DND-41 (cell line): ENCODE results near the gene ST6GALNAC3.

ENCODE experiments used
- EZH2 ChIP-seq: IDR thresholded peaks from 3 replicates; pipeline ENCODE4 v1.6.1; 2012; ENCODE audit warnings: borderline replicate concordance, low read depth, mild to moderate bottlenecking, moderate library complexity, low read length, inconsistent platforms; ENCODE audit not compliant: severe bottlenecking
- TF ChIP-seq, protein P1 (sequence below): IDR thresholded peaks from 2 replicates; pipeline ENCODE4 v1.5.1; 2012; ENCODE audit warnings: borderline replicate concordance, low read length, moderate library complexity, mild to moderate bottlenecking; ENCODE audit not compliant: poor library complexity, severe bottlenecking; ENCODE audit errors: extremely low read depth

DNA sequence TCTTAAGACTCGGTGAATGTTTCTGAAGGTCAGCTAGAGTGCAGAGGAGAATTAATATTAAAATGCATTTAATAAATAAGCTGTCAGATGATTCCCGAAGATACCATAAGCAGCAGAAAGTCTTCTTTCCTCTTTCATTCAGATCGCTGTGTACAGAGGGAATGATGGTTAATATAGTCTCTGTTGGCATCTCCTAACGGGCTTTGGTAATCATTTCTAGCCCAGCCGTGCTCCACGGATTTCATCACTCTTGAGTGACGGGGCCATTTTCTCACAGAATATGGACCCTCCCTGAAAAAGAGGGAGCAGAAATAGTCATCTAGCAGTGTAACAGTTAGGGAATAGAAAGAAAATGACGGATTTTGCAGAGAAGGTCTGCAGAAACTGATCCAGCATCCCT lies 103.1 kb downstream of the ST6GALNAC3 start:
- TF ChIP-seq, protein P1, sequence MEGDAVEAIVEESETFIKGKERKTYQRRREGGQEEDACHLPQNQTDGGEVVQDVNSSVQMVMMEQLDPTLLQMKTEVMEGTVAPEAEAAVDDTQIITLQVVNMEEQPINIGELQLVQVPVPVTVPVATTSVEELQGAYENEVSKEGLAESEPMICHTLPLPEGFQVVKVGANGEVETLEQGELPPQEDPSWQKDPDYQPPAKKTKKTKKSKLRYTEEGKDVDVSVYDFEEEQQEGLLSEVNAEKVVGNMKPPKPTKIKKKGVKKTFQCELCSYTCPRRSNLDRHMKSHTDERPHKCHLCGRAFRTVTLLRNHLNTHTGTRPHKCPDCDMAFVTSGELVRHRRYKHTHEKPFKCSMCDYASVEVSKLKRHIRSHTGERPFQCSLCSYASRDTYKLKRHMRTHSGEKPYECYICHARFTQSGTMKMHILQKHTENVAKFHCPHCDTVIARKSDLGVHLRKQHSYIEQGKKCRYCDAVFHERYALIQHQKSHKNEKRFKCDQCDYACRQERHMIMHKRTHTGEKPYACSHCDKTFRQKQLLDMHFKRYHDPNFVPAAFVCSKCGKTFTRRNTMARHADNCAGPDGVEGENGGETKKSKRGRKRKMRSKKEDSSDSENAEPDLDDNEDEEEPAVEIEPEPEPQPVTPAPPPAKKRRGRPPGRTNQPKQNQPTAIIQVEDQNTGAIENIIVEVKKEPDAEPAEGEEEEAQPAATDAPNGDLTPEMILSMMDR, result no peak
- TF ChIP-seq EZH2, result no peak
